Occipital lobe (tissue), 2 donors: ENCODE results near the gene TAOK2. TPM values are rescaled to one million over a fixed set of nuclear protein-coding genes. Genes with fewer than 3 reads are reported as not detected.
"Not testable (repeated sequence)": the region's sequence is repeated elsewhere in the genome, so short reads cannot be mapped to it uniquely, and the experiment has no call there.

Experiments used
- DNase-seq: peaks from one replicate; lab custom pipeline; 2025; lab: John Stamatoyannopoulos, UW
- total RNA-seq: library from RNA; depleted of rRNA; stranded (reverse); fragments of >200 nt; gene quantifications from one replicate; pipeline ENCODE4 v1.2.3, GENCODE V29; 2014

Gene TAOK2
- total RNA-seq, 1 donor from 2014 or later, result 49.8 TPM

DNA sequence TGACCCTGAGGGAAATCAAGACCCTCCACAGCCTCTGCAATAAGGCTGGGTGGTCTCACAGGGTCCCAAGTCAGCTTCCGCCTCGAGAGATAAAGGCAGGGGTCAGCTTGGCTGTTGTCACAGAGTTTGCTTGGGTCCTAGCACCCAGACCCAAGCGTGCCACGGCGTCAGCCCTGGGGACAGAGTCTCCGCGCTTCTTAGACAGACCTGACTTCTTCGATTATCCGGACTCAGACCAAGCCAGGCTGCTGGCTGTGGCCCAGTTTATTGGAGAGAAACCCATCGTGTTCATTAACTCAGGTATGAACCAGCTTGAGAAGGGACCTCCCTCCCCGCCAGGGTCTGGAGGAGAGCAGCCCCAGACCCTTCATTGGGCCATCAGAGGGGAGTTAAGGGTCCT lies 49.9 kb downstream of the TAOK2 start:
- DNase-seq, result no peak

DNA sequence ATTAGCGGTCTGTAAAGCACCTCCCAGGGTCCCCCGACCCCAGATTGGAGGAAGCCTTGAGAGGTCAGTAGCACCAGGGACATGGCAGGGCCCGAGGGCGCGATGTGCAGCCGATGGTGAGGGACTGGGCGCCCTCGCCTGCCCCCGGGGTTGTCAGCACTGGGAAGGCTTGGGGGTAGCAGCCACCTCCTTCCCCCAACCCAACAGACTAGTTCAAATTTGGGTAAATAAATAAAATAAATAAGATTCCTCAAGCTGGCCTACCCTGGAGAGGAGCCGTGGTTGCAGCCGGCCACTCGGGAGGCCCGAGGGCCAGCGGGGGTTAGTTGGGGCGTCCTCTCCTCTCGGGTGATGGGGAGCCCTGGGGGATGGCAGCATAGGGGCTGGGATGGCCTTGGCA lies 50.8 kb downstream of the TAOK2 start:
- DNase-seq, result no peak

DNA sequence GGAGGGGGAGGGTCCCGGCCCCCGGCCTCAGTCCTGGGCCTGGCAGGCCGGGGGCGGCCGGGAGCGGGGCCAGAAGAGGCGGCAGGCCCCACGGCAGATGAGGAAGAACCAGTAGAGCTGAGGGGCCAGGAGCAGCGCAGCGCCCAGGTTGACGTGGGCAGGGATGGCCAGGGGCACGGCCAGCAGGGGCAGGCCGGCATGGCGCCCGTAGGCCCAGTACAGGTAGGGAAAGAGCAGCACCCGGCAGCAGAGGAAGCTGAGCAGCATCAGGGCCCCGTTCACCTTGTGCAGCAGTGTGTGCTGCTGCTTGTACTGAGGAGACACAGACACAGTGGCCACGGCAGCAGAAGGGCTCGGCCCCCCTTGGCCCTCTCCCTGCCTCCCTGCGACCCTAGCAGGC lies 51.5 kb downstream of the TAOK2 start:
- no peak for DNase-seq

DNA sequence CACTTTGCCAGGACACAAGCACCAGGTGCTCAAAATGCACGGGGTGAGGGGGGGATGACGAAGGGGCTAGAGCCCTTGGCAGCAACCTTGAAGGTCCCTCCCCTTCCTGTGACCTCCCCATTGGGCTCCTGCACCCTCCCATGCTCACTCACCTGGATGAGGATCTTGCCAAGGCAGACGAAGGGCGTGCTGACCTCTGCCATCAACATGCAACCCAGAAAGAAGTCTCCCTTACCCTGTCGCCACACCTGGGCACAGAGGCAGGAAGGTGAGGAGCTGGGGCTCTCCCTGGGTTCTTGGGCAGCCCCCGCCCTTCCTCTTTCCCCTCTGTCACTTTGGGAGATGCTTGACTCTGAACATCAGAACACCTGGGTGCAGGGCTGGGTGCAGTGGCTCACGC lies 51.9 kb downstream of the TAOK2 start:
- DNase-seq, result no peak

DNA sequence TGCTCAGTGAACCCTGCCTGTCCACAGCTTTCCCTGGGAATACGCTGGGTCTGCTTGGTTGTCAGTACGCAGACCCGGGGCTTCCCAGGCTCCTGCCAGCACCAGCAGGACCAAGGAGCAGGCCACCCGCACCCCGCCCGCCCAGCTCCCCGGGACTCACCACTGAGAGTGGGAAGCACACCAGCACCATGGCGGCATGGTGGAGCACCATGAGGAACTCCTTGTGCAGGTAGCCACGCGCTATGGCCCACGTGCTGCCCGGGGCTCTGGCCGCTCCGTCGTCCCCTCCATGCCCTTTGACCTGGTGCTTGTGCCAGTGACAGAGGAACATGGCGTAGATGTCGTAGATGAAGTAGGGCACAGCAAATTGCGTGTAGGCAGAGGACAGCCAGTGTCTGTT lies 52.8 kb downstream of the TAOK2 start:
- DNase-seq, result no peak

DNA sequence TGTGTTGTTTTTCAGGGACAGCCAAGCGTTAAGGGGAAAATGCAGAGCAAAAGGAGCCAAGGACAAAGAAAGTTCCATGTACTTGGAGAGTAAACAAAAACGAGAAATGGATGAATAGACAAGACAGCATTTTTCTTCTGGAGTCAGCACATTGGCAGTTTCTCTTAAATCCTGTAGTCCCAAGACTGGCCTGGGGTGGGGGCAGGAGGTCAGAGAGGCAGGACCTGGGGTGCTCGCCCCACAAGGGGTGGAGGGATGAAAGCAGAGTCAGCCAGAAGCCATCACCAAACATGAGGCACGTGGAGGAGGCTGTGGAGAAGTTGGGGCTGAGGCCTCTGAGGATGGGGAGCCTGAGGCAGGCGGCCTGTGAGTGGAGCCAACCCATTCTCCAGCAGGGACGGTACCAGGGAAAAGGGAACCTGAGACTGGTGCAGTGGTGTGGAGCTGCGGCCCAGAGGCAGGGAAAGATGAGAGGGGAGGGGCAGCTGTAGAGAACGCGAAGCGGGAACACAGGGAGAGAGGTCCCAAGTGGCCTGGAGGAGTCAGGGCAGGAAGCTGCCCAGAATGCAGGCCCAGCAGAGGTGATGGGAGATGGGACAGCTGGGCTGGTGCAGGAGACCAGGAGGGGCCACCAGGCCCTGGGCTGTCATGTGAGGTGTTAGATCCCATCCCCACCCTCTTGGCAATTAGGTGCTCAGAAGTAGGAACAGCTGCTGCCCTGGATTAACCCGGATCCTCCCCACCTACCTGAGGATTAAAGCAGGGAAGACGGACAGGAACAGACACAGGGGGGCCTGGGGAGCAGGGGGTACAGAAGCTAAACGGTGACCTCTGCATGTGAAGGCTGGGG lies 54.1 kb downstream of the TAOK2 start:
- no peak for DNase-seq

DNA sequence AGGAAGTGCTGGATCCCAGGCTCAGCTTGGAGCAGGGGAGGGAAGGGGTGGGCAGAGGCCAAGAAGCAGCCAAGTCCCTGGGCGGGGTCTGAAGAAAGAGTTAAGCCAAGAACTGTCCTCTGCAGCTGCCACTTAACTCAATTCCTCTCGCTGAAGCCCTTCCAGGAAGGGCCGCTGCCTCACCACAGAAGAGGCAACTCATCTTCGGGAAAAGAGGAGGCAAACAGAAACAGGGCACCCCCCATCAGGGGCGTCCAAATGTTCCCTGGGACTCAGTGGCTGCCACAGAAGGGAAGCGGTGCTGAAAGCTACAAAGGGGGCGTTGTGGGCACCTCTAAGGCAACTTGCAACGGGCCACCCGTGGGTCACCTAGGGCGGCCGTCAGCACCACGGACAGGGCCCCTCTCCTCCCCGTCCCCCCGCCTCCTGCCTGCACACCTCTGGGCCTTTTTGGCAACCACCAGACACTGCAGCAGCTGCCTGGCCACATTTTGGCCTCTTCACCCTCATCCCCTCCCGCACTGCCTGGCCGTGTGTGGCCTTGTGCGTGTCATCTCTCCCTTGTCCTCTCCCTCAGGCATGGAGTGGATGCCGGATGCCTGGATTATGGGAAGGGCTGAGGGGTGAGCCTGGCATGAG lies 54.9 kb downstream of the TAOK2 start:
- no peak for DNase-seq

DNA sequence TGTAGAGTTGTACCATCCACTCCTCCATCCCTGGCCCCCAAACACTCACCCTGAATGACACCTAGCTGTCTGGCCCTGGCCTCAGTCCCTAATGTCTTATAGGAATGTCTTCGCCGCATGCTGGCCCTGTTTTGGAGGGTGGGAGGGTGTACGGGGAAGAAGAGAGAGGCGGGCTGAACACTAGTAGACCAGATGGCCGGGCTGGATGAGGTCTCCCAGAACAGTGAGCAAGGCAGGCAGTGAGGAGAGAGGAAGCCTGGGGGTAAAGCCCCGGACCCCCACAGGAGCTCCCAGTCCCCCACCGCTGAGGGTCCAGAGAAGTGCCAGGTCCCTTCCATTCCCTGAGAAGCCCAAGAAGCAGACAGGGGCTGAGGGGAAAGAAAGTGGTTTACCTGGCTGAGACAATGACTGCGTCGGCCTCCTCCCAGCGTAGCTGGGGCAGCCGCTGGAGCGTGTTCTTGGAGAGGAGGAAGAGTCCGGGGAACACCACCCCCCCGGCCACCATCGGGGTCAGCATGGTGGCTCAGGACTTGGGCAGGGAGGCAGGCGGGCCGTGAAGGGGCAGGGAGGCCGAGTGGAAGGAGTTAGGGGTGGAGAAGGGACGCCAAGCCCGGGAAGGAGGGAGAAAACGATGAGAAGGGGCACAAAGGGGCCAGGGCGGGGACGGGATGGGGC lies 56.5 kb downstream of the TAOK2 start:
- no peak for DNase-seq

DNA sequence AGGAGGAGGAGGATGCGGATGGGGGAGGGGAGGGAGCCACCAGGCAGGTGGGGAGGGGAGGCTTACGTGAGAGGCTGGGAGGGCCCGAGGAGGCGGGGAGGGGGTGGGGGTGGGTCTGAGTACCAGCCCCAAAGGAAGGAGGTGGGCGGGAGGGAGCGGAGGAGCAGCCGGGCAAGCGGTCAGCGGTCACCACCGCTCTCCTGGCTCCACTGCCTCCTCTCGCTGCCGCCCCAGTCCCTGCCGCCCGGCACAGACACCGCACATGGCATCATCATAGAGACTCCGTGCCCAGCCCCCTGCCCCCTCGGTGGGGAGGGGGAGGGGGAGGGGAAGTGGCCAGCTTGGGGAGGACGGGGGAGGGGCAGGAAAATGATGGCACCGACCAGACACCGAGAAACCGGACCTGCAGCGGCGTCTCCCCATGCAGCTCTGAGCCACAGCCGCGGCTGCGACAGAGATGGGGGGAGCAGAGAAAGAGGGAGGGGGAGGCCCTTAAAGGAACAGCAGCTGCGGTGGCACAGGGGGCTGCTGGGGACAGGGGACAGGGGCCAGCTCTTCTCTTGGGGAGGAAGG lies 57.3 kb downstream of the TAOK2 start, which contains the start of gene TLCD3B:
Gene TLCD3B (minus strand): TSS at position 431 of the 573 bp plus-strand sequence. CDS start 744 bp downstream, outside the sequence.
- DNase-seq, result peak; percentile 45

DNA sequence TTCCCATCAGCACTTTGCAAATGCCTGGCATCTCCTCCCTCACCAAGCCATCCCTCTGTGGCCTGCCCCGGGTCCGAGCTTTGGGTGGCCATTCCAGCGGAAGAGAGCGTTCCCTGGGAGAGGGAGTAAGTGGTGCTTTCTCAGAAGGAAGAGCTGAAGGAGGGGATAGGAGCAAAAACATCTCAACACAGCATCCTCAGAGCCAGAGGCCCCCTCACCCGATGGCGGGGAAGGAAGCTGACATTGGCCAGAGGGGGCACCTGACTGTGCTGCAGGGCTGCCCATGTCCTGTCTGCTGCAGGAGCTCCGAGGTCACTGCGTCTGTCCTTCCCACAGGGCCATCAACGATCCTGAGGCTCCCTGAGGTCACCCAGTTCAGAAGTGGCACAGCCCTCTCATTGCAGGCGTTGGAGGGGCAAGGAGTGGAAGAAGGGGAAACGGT lies 57.8 kb downstream of the TAOK2 start:
- no peak for DNase-seq

DNA sequence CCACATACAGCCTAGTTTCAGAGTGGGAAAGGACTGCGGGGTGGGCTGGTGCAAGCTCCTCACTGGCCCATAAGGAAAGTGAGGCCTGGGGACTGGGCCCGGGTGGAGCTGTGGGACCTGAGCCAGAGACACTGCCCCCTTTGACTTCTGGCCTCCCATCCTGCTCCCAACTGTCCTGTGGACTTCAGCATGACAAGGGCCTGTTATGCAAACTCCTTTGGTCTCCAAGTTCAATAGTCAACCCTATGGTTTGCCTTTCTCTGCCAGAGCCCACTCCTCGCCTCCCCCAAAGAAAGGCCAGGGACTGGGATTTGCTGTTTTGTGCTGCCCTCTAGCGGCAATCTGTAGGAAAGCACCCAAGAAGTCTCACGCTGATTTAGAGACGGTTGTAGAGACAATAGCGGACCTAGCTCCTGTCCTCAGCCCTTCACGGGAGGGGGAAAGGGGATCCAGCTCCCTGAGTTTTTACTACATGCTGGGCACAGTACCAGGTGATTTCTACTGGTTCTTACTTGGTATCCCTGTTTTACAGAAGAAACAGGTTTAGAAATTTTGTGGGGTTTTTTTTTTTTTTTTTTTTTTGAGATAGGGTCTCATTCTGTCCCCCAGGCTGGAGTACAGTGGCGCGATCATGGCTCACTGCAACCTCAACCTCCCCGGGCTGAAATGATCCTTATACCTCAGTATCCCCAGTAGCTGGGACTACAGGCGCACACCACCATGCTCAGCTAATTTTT lies 58.6 kb downstream of the TAOK2 start:
- DNase-seq, result peak; percentile 58

DNA sequence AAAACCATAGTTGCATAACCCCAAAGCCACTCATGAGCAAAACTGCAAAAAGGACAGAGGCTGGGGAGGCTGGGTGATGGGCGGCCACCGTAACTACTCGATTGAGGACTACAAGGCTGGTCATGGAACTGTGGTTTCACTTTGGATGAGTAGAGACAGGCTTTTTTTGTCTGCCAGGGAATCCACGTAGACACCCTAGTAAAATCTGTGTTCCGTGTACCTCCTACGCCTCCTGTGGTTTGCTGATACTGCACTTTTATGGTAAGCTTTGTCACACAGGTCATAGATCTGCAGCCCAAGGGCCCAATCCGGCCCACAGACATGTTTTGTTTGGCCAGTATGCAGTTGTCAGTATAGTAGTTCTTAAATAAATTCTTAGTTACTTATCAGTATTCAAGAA lies 59.6 kb downstream of the TAOK2 start:
- no peak for DNase-seq

DNA sequence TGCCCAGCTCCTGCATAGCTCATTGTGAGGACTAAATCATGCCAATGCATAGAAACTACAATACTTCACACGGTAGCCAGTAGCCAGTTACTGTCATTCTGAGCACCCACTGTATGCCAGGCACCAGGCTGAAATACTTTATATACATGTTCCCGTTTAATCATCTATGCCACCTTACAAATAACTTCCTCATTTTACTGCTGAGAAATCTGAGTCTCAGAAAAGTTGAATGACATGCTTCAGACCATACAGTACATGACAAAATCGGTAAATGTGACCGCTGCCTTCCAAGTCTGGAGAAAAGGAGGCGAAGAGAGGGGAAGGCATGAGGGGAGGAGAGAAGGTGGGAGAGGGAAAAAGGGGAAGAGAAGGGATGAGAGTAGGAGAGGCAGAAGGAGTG lies 66.6 kb downstream of the TAOK2 start:
- DNase-seq, result no peak

DNA sequence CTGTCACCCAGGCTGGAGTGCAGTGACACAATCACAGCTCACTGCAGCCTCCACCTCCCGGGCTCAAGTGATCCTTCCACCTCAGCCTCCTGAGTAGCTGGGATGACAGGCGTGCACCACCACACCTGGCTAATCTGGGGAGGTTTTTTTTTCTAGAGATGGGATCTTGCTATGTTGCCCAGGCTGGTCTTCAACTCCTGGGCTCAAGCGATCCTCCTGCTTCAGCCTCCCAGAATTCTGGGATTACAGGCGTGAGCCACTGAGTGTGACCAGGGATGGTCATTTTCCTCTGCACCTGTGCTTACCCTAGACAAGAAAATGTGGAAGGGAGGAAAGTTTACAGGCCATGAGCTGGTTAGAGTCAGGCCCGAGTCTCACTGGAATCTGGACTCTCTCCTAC lies 67.0 kb downstream of the TAOK2 start:
- not testable (repeated sequence) for DNase-seq

DNA sequence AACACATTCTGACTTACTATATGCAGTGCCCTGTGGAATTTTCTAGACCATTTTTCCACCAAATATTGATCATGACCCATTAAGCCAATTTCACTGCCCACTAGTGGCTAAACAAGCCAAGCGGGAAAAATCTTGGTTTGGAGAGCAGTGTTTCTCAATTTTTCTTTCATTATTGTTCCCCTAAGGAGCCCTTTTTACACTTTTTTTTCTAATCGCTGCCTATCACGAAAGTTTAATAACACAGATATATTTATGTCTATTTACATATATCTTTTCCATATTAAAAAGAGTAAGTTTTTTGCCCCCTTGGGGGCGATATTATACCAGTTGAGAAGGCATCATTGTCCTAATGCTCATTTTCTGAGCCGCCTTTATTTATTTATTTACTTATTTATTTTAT lies 68.2 kb downstream of the TAOK2 start:
- DNase-seq, result no peak

Other genes with a start within 250 kb of the TAOK2 start
- 0.31 TPM for gene C16orf54, start 227.9 kb upstream of the TAOK2 start, total RNA-seq
- not detected for gene ZG16, start 195.6 kb upstream of the TAOK2 start, total RNA-seq
- 35.7 TPM for gene KIF22, start 183.1 kb upstream of the TAOK2 start, total RNA-seq
- gene MAZ, start 167.3 kb upstream of the TAOK2 start, total RNA-seq, result 271 TPM
- gene PRRT2, start 161.7 kb upstream of the TAOK2 start, total RNA-seq, result 20.6 TPM
- 10.8 TPM for gene PAGR1, start 157.7 kb upstream of the TAOK2 start, total RNA-seq
- 6.1 TPM for gene MVP, start 153.4 kb upstream of the TAOK2 start, total RNA-seq
- gene CDIPT, start 110.6 kb upstream of the TAOK2 start, total RNA-seq, result 47.1 TPM
- gene SEZ6L2, start 74.3 kb upstream of the TAOK2 start, total RNA-seq, result 32.1 TPM
- 17.2 TPM for gene ASPHD1, start 73.4 kb upstream of the TAOK2 start, total RNA-seq
- 15.6 TPM for gene KCTD13, start 47.6 kb upstream of the TAOK2 start, total RNA-seq
- gene TMEM219, start 11.8 kb upstream of the TAOK2 start, total RNA-seq, result 22.5 TPM
- 13.1 TPM for gene HIRIP3, start 21.7 kb downstream of the TAOK2 start, total RNA-seq
- gene INO80E, start 22.4 kb downstream of the TAOK2 start, total RNA-seq, result 27.8 TPM
- gene DOC2A, start 37.2 kb downstream of the TAOK2 start, total RNA-seq, result 10.5 TPM
- gene C16orf92, start 49.3 kb downstream of the TAOK2 start, total RNA-seq, result not detected
- 12.5 TPM for gene TLCD3B, start 57.4 kb downstream of the TAOK2 start, total RNA-seq
- 57.4 TPM for gene ALDOA, start 91.9 kb downstream of the TAOK2 start, total RNA-seq
- 81.4 TPM for gene PPP4C, start 102.1 kb downstream of the TAOK2 start, total RNA-seq
- 0.16 TPM for gene TBX6, start 118.1 kb downstream of the TAOK2 start, total RNA-seq
- 21.1 TPM for gene YPEL3, start 122.3 kb downstream of the TAOK2 start, total RNA-seq
- 0.47 TPM for gene GDPD3, start 139.7 kb downstream of the TAOK2 start, total RNA-seq
- 25.7 TPM for gene MAPK3, start 149.4 kb downstream of the TAOK2 start, total RNA-seq
- gene CORO1A, start 209.7 kb downstream of the TAOK2 start, total RNA-seq, result 15.9 TPM
- 12.5 TPM for gene BOLA2B, start 219.8 kb downstream of the TAOK2 start, total RNA-seq
- gene SLX1A, start 220.0 kb downstream of the TAOK2 start, total RNA-seq, result 13.9 TPM
- 2.3 TPM for gene SULT1A3, start 225.4 kb downstream of the TAOK2 start, total RNA-seq